Smooth muscle cell (in vitro differentiated cells): ENCODE results near the gene RIMS1. TPM values are rescaled to one million over a fixed set of nuclear protein-coding genes. Genes with fewer than 3 reads are reported as not detected.

ENCODE experiments used
- DNase-seq: peaks from one replicate; lab custom pipeline; 2025; ENCODE audit not compliant: unreplicated experiment; lab: John Stamatoyannopoulos, UW
- H2AFZ ChIP-seq: fragments of 200-600 bp; sonication (generic); 2 replicates; pipeline ENCODE4 v1.6.0; 2016; ENCODE audit warnings: antibody characterized with exemption, low read depth, mild to moderate bottlenecking
- H3F3A ChIP-seq: fragments of 200-600 bp; sonication (generic); 2 replicates; pipeline ENCODE4 v1.6.0; 2017; ENCODE audit warnings: antibody characterized with exemption, low read depth
- H3K27ac ChIP-seq: fragments of 200-600 bp; sonication (generic); 2 replicates; pipeline ENCODE4 v1.5.1; 2016; ENCODE audit warnings: low read depth, mild to moderate bottlenecking
- H3K27me3 ChIP-seq: fragments of 200-600 bp; sonication (generic); 2 replicates; pipeline ENCODE4 v1.6.1; 2016; ENCODE audit warnings: low read depth, mild to moderate bottlenecking
- H3K36me3 ChIP-seq: fragments of 200-600 bp; sonication (generic); 2 replicates; pipeline ENCODE4 v1.5.1; 2016; ENCODE audit warnings: low read depth
- H3K4me1 ChIP-seq: fragments of 200-600 bp; sonication (generic); 2 replicates; pipeline ENCODE4 v1.5.1; 2016; ENCODE audit warnings: low read depth
- H3K4me2 ChIP-seq: fragments of 200-600 bp; sonication (generic); 2 replicates; pipeline ENCODE4 v1.6.0; 2016; ENCODE audit warnings: mild to moderate bottlenecking
- H3K4me3 ChIP-seq: fragments of 200-600 bp; sonication (generic); 2 replicates; pipeline ENCODE4 v1.5.1; 2016; ENCODE audit warnings: mild to moderate bottlenecking
- H3K79me2 ChIP-seq: fragments of 200-600 bp; sonication (generic); 2 replicates; pipeline ENCODE4 v1.6.0; 2016; ENCODE audit warnings: low read depth, mild to moderate bottlenecking
- H3K9ac ChIP-seq: fragments of 200-600 bp; sonication (generic); 2 replicates; pipeline ENCODE4 v1.6.0; 2016; ENCODE audit warnings: low read depth
- H3K9me3 ChIP-seq: fragments of 200-600 bp; sonication (generic); replicated peaks from 2 replicates; pipeline ENCODE4 v1.5.1; 2016; ENCODE audit warnings: low read depth
- H4K20me1 ChIP-seq: fragments of 200-600 bp; sonication (generic); 2 replicates; pipeline ENCODE4 v1.6.0; 2016; ENCODE audit warnings: low read depth
- WGBS: methylation state at CpG from one replicate; pipeline ENCODE4 v1.1.7; 2016; ENCODE audit warnings: low lambda C conversion rate; 5-methylcytosine and 5-hydroxymethylcytosine counted together
- polyA plus RNA-seq: library from polyadenylated mRNA; unstranded; fragments of >200 nt; fragmentation: Nextera tagmentation; extraction: Ambion mirVana; gene quantifications from 2 replicates; pipeline ENCODE4 v1.2.1, GENCODE V29; 2016
- total RNA-seq: library from RNA; depleted of rRNA; stranded (reverse); fragments of >200 nt; gene quantifications from 2 replicates; pipeline ENCODE4 v1.2.3, GENCODE V29; 2014
- TF ChIP-seq, protein P1 (sequence below): fragments of 200-600 bp; sonication (generic); IDR thresholded peaks from 2 replicates; pipeline ENCODE4 v1.5.1; 2017; ENCODE audit warnings: borderline replicate concordance, mild to moderate bottlenecking, antibody characterized with exemption; ENCODE audit not compliant: insufficient read depth, poor library complexity, severe bottlenecking

RIMS1 gene
- total and polyA plus RNA-seq, 2 experiments from 2014 or later: 0.73 to 2.2 TPM

DNA sequence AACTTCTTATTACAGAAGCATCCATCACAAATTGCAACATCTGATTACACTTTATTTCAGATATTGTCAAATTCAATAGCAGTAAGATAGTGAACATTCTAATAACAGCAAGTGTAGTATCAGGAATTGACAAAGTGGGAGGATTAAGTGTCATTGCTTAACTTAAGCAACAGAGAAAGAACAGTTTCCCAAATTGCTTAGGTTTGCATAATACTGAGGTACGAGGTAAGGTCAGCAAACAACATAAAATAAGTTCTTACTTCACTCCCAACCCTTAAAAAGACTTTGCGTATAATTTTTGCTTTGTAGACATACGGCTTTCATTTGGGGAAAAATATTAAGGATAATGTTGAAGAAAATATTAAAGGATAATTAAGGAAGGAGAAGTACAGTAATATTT, 163.0 kb downstream of the RIMS1 start:
- WGBS: 93% methylated on average over 3 of the region's 3 CpGs

DNA sequence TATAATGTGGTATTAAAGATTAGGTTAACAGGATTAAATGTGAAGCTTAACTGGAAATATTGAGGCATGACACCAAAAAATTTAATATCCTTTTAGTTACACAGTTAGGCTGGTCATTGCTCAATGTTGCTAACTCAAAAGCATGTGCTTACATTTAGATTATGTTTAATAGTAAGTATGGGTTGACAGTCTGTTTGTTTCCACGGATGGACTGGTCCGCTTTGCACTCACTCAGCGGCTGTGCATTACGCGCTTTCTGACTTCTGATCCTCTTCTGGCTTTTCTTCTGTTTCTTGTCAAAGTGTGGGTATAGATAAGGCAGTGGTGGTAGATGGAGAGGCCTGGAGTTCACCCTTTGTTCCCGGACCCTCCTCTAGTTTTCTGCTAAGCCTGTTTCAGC, 174.9 kb downstream of the RIMS1 start:
- no peaks in the 10 kb centered on the region for H3K79me2 ChIP-seq
- no peaks in the 10 kb centered on the region for H3K9me3 ChIP-seq
- no peaks in the 10 kb centered on the region for H3F3A ChIP-seq
- no peak for DNase-seq
- no peaks in the 10 kb centered on the region for H4K20me1 ChIP-seq
- 29% methylated on average over 6 of the region's 6 CpGs for WGBS
- TF ChIP-seq, protein P1, sequence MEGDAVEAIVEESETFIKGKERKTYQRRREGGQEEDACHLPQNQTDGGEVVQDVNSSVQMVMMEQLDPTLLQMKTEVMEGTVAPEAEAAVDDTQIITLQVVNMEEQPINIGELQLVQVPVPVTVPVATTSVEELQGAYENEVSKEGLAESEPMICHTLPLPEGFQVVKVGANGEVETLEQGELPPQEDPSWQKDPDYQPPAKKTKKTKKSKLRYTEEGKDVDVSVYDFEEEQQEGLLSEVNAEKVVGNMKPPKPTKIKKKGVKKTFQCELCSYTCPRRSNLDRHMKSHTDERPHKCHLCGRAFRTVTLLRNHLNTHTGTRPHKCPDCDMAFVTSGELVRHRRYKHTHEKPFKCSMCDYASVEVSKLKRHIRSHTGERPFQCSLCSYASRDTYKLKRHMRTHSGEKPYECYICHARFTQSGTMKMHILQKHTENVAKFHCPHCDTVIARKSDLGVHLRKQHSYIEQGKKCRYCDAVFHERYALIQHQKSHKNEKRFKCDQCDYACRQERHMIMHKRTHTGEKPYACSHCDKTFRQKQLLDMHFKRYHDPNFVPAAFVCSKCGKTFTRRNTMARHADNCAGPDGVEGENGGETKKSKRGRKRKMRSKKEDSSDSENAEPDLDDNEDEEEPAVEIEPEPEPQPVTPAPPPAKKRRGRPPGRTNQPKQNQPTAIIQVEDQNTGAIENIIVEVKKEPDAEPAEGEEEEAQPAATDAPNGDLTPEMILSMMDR: no peak
- H3K27ac ChIP-seq: no peak overlapping the region
- H3K4me3 ChIP-seq: no peak overlapping the region
- H3K4me2 ChIP-seq: peak overlapping the region; percentile 66
- no peaks in the 10 kb centered on the region for H3K36me3 ChIP-seq
- H3K27me3 ChIP-seq: no peaks in the 10 kb centered on the region
- no peaks in the 10 kb centered on the region for H3K4me1 ChIP-seq
- H3K9ac ChIP-seq: no peak overlapping the region
- peak overlapping the region; percentile 71 for H2AFZ ChIP-seq

More for the DNA sequence above, 163.0 kb downstream of the RIMS1 start:
- no peak overlapping the region for H3K4me2 ChIP-seq
- no peak overlapping the region for H3K4me3 ChIP-seq
- H3K27ac ChIP-seq: no peak overlapping the region
- H3K36me3 ChIP-seq: no peaks in the 10 kb centered on the region
- no peaks in the 10 kb centered on the region for H3K9me3 ChIP-seq
- H3K79me2 ChIP-seq: no peaks in the 10 kb centered on the region
- no peak for DNase-seq
- no peak overlapping the region for H2AFZ ChIP-seq
- no peaks in the 10 kb centered on the region for H3K27me3 ChIP-seq
- no peaks in the 10 kb centered on the region for H3K4me1 ChIP-seq
- H4K20me1 ChIP-seq: no peaks in the 10 kb centered on the region
- TF ChIP-seq, protein P1: no peak
- H3K9ac ChIP-seq: no peak overlapping the region
- H3F3A ChIP-seq: no peaks in the 10 kb centered on the region

DNA sequence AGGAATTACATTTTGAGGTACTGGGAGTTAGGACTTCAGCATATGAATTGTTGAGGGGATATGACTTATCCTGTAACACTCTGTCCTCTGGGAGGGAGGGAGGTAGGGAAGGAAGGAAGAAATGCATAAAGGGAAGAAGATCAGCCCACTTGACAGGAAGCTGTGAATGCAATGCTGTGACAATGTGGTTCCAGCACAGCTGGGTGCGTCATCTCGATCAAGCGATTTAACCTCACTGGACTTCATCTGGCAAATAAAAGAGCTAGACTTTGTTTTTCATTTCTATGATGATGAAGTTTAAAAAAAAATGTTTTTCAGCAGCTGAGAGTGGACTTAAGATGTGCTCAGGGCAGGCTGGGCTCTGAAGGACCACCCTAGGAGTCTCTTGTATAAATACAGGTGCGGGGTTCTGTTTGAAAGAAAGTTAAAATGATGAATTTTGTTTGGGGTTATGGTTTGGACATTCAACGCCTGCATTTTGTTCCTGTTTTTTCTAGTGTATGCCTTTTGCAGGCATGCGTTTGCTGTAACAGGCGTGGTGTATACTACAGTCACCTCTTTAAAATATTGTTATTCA, 178.1 kb downstream of the RIMS1 start:
- WGBS: 92% methylated on average over 7 of the region's 7 CpGs
- H3K27ac ChIP-seq: no peak overlapping the region
- no peak overlapping the region for H2AFZ ChIP-seq
- H3K79me2 ChIP-seq: no peaks in the 10 kb centered on the region
- no peaks in the 10 kb centered on the region for H3K27me3 ChIP-seq
- no peaks in the 10 kb centered on the region for H3K9me3 ChIP-seq
- TF ChIP-seq, protein P1: no peak
- no peak overlapping the region for H3K4me3 ChIP-seq
- DNase-seq: no peak
- H3K4me1 ChIP-seq: no peaks in the 10 kb centered on the region
- H4K20me1 ChIP-seq: no peaks in the 10 kb centered on the region
- no peak overlapping the region for H3K9ac ChIP-seq
- no peaks in the 10 kb centered on the region for H3F3A ChIP-seq
- no peak overlapping the region for H3K4me2 ChIP-seq
- no peaks in the 10 kb centered on the region for H3K36me3 ChIP-seq

DNA sequence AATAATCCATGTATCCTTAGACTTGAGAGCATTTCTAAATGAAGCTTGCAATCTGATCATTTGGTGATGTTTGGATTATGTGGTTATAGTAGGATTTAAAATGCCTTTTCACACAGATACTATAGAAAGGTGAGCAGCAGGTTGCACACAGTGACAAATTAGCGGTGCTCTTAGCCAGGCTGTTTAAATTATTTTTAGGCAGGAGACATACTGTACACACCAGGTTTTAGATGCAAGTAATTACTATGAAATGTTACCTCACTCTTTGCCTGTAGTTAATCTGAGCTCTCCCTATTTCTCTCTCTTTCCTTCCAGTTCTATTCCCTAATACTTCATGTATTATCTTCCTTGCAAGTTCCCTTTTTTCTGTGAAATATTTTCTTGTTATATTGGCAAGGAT, 191.7 kb downstream of the RIMS1 start:
- Histone ChIP-seq H3K9me3 (no peaks in the 10 kb centered on the region), H3K4me3 (no peak overlapping the region), H3K36me3 (no peaks in the 10 kb centered on the region), H3F3A (no peaks in the 10 kb centered on the region), H3K4me1 (no peaks in the 10 kb centered on the region), H3K27me3 (no peaks in the 10 kb centered on the region), H2AFZ (no peak overlapping the region), H3K9ac (no peak overlapping the region), H3K4me2 (no peak overlapping the region), H4K20me1 (no peaks in the 10 kb centered on the region), H3K27ac (no peak overlapping the region), H3K79me2 (no peaks in the 10 kb centered on the region)
- TF ChIP-seq, protein P1: no peak
- DNase-seq: no peak
- 100% methylated on average over 1 of the region's 1 CpG for WGBS
